Measurements from ENCODE around the gene REXO1.

REXO1 gene

GRCh38 chr19:1853295-1854038 lies 5.2 kb upstream of the REXO1 start:
- peak; percentile 66 for DNase-seq (ENCODE audit: low read depth, low spot score)
- H3K4me3 ChIP-seq (ENCODE audit: low read length): peak overlapping the region; percentile 56

GRCh38 chr19:1852581-1853128 lies 4.4 kb upstream of the REXO1 start:
- DNase-seq (ENCODE audit: low read depth, low spot score): no peak
- peak overlapping the region; percentile 56 for H3K4me3 ChIP-seq (ENCODE audit: low read length)

GRCh38 chr19:1851654-1852580 lies 3.6 kb upstream of the REXO1 start:
- H3K4me3 ChIP-seq (ENCODE audit: low read length): peak overlapping the region; percentile 56
- peak; percentile 73 for DNase-seq (ENCODE audit: low read depth, low spot score)

- no peak for DNase-seq (ENCODE audit: low read depth, low spot score)
- H3K4me3 ChIP-seq (ENCODE audit: low read length): peak overlapping the region; percentile 44; the same call in 1 of the 2 replicates
These were observed 2.7 kb upstream of the REXO1 start for GRCh38 chr19:1850809-1851653.

GRCh38 chr19:1849886-1850398 lies 1.7 kb upstream of the REXO1 start:
- DNase-seq (ENCODE audit: low read depth, low spot score): no peak
- H3K4me3 ChIP-seq (ENCODE audit: low read length): no peak overlapping the region

GRCh38 chr19:1849132-1849474 lies 820 bp upstream of the REXO1 start:
- DNase-seq (ENCODE audit: low read depth, low spot score): no peak
- no peak overlapping the region for H3K4me3 ChIP-seq (ENCODE audit: low read length)

- DNase-seq (ENCODE audit: low read depth, low spot score): no peak
- peak overlapping the region; percentile 86 for H3K4me3 ChIP-seq (ENCODE audit: low read length)
These were observed 442 bp downstream of the REXO1 start for GRCh38 chr19:1847684-1848398.

GRCh38 chr19:1847348-1847683 lies 967 bp downstream of the REXO1 start:
- no peak for DNase-seq (ENCODE audit: low read depth, low spot score)
- H3K4me3 ChIP-seq (ENCODE audit: low read length): peak overlapping the region; percentile 86

- H3K4me3 ChIP-seq (ENCODE audit: low read length): peak overlapping the region; percentile 86
- DNase-seq (ENCODE audit: low read depth, low spot score): no peak
These were observed 1.6 kb downstream of the REXO1 start for GRCh38 chr19:1846517-1847204.

GRCh38 chr19:1845642-1846041 lies 2.6 kb downstream of the REXO1 start:
- DNase-seq (ENCODE audit: low read depth, low spot score): no peak
- no peak overlapping the region for H3K4me3 ChIP-seq (ENCODE audit: low read length)

GRCh38 chr19:1845125-1845515 lies 3.2 kb downstream of the REXO1 start:
- DNase-seq (ENCODE audit: low read depth, low spot score): no peak
- H3K4me3 ChIP-seq (ENCODE audit: low read length): no peak overlapping the region

GRCh38 chr19:1844513-1845124 lies 3.7 kb downstream of the REXO1 start:
- H3K4me3 ChIP-seq (ENCODE audit: low read length): no peak overlapping the region
- no peak for DNase-seq (ENCODE audit: low read depth, low spot score)

GRCh38 chr19:1843646-1844394 lies 4.5 kb downstream of the REXO1 start:
- no peak overlapping the region for H3K4me3 ChIP-seq (ENCODE audit: low read length)
- DNase-seq (ENCODE audit: low read depth, low spot score): no peak

GRCh38 chr19:1843116-1843515 lies 5.2 kb downstream of the REXO1 start:
- no peak overlapping the region for H3K4me3 ChIP-seq (ENCODE audit: low read length)
- no peak for DNase-seq (ENCODE audit: low read depth, low spot score)

GRCh38 chr19:1841209-1841924 lies 6.9 kb downstream of the REXO1 start:
- H3K4me3 ChIP-seq (ENCODE audit: low read length): no peak overlapping the region
- DNase-seq (ENCODE audit: low read depth, low spot score): no peak

- no peak for DNase-seq (ENCODE audit: low read depth, low spot score)
- H3K4me3 ChIP-seq (ENCODE audit: low read length): no peak overlapping the region
These were observed 7.7 kb downstream of the REXO1 start for GRCh38 chr19:1840541-1841115.

Measured in Jurkat, Clone E6-1 (cell line).